ENCODE results near the gene CSTF3. TPM values are rescaled to one million over a fixed set of nuclear protein-coding genes. Genes with fewer than 3 reads are reported as not detected.

CSTF3 gene
- total RNA-seq, 1 experiment from 2014 or later: 45.6 TPM

- CTCF ChIA-PET: no interaction called here
- no peaks in the 10 kb centered on the region for H3K4me1 ChIP-seq (replicated peaks; ENCODE audit: insufficient read depth)
Measured at GRCh38 chr11:33062137-33062536, 99.1 kb downstream of the CSTF3 start.

GRCh38 chr11:33060271-33060670, 101.0 kb downstream of the CSTF3 start:
- intact Hi-C loops (cut with micrococcal nuclease; ENCODE audit: unreplicated experiment): loop anchor here (10.0 kb wide), 1 partner anchor 165 kb away; the partner anchor contains the start of gene QSER1
- no peak overlapping the region for H3K4me2 ChIP-seq

More at GRCh38 chr11:33062137-33062536, 99.1 kb downstream of the CSTF3 start:
- POLR2A ChIA-PET (ENCODE audit: unreplicated experiment): no interaction called here
- DNase-seq: no peak
- Histone ChIP-seq H3K36me3 (ENCODE audit: low read depth) (no peaks in the 10 kb centered on the region), H3K9me3 (ENCODE audit: insufficient read depth, low read depth) (no peaks in the 10 kb centered on the region), H3K4me2 (no peak overlapping the region), H2AFZ (no peak overlapping the region), H3K4me3 (no peak overlapping the region), H3K79me2 (ENCODE audit: low read depth) (no peaks in the 10 kb centered on the region), H3F3A (ENCODE audit: insufficient read depth, low read depth) (no peaks in the 10 kb centered on the region), H3K27me3 (ENCODE audit: insufficient read depth, low read depth) (no peaks in the 10 kb centered on the region), H3K9me2 (ENCODE audit: insufficient read depth) (no peaks in the 10 kb centered on the region), H4K20me1 (ENCODE audit: insufficient read depth) (no peaks in the 10 kb centered on the region), H3K27ac (no peak overlapping the region)
- BruUV-seq (replicated peaks): no TSS peak
- intact Hi-C loops (cut with micrococcal nuclease; ENCODE audit: unreplicated experiment): loop anchor here (10.0 kb wide), 1 partner anchor 167 kb away; the partner anchor contains the start of gene QSER1
- TF ChIP-seq EZH2 (IDR thresholded peaks at IDR 0.05; ENCODE audit: low read depth) (no peak), CTCF (conservative IDR thresholded peaks at IDR 0.05) (no peak)

GRCh38 chr11:33059331-33060007, 101.8 kb downstream of the CSTF3 start:
- Histone ChIP-seq H3F3A (ENCODE audit: insufficient read depth, low read depth) (no peaks in the 10 kb centered on the region), H3K4me1 (replicated peaks; ENCODE audit: insufficient read depth) (no peaks in the 10 kb centered on the region), H3K9me2 (ENCODE audit: insufficient read depth) (0 out of 2 replicates have a peak, but pooled peaks cover 3% of the 10 kb centered on the region), H3K4me3 (no peak overlapping the region), H3K27me3 (ENCODE audit: insufficient read depth, low read depth) (no peaks in the 10 kb centered on the region), H3K36me3 (ENCODE audit: low read depth) (no peaks in the 10 kb centered on the region), H3K79me2 (ENCODE audit: low read depth) (no peaks in the 10 kb centered on the region), H4K20me1 (ENCODE audit: insufficient read depth) (no peaks in the 10 kb centered on the region), H3K27ac (no peak overlapping the region), H2AFZ (no peak overlapping the region), H3K9me3 (ENCODE audit: insufficient read depth, low read depth) (no peaks in the 10 kb centered on the region), H3K4me2 (no peak overlapping the region)
- intact Hi-C loops (cut with micrococcal nuclease; ENCODE audit: unreplicated experiment): loop anchor here (10.0 kb wide), 1 partner anchor 165 kb away; the partner anchor contains the start of gene QSER1
- no peak for TF ChIP-seq CTCF (conservative IDR thresholded peaks at IDR 0.05)
- no peak for TF ChIP-seq EZH2 (IDR thresholded peaks at IDR 0.05; ENCODE audit: low read depth)
- ChIA-PET POLR2A (ENCODE audit: unreplicated experiment) (no interaction called here), CTCF (no interaction called here)
- no TSS peak for BruUV-seq (replicated peaks)
- DNase-seq: no peak

More at GRCh38 chr11:33060271-33060670, 101.0 kb downstream of the CSTF3 start:
- Histone ChIP-seq H3K4me1 (replicated peaks; ENCODE audit: insufficient read depth) (no peaks in the 10 kb centered on the region), H4K20me1 (ENCODE audit: insufficient read depth) (no peaks in the 10 kb centered on the region), H3K36me3 (ENCODE audit: low read depth) (no peaks in the 10 kb centered on the region), H3K27me3 (ENCODE audit: insufficient read depth, low read depth) (no peaks in the 10 kb centered on the region), H2AFZ (no peak overlapping the region), H3K4me3 (no peak overlapping the region), H3K27ac (no peak overlapping the region), H3K9me2 (ENCODE audit: insufficient read depth) (0 out of 2 replicates have a peak, but pooled peaks cover 3% of the 10 kb centered on the region), H3K9me3 (ENCODE audit: insufficient read depth, low read depth) (no peaks in the 10 kb centered on the region), H3K79me2 (ENCODE audit: low read depth) (no peaks in the 10 kb centered on the region), H3F3A (ENCODE audit: insufficient read depth, low read depth) (no peaks in the 10 kb centered on the region)
- DNase-seq: no peak
- TF ChIP-seq CTCF (conservative IDR thresholded peaks at IDR 0.05) (no peak), EZH2 (IDR thresholded peaks at IDR 0.05; ENCODE audit: low read depth) (no peak)
- CTCF ChIA-PET: no interaction called here
- POLR2A ChIA-PET (ENCODE audit: unreplicated experiment): no interaction called here
- BruUV-seq (replicated peaks): no TSS peak
